Adrenal gland (tissue), 12 donors: ENCODE measurements around the gene PIK3CB. TPM values are rescaled to one million over a fixed set of nuclear protein-coding genes. Genes with fewer than 3 reads are reported as not detected.
"Not testable (repeated sequence)": the region's sequence is repeated elsewhere in the genome, so short reads cannot be mapped to it uniquely, and the experiment has no call there.

Experiments
- DNase-seq, 7 donors: peaks; one replicate each; pipeline ENCODE4 v3.0.0-alpha.2; 2019 to 2020
- H3K27ac ChIP-seq, 5 donors: fragments of 200-600 bp; sonication (generic) in 4 of 5; 1 replicate in 3 of 5; 2 replicates in 2 of 5; pipeline versions ENCODE4 v1.5.1 to v1.8.0; 2016 to 2020; ENCODE audit warnings: mild to moderate bottlenecking in 1 of 5
- H3K27me3 ChIP-seq: fragments of 200-600 bp; 2 replicates; pipeline ENCODE4 v1.8.0; 2021
- H3K36me3 ChIP-seq, 2 donors: fragments of 200-600 bp; replicated peaks in 1 of 2; 1 replicate in 1 of 2; 2 replicates in 1 of 2; pipeline versions ENCODE4 v1.5.1 to v1.8.0; 2018 to 2022
- H3K4me1 ChIP-seq, 2 donors: fragments of 200-600 bp; replicated peaks in 1 of 2; 1 replicate in 1 of 2; 2 replicates in 1 of 2; pipeline versions ENCODE4 v1.5.1 to v1.8.0; 2018 to 2021
- H3K4me3 ChIP-seq, 4 donors: fragments of 200-600 bp; sonication (generic) in 3 of 4; one replicate each; pipeline ENCODE4 v1.5.1; 2016 to 2018
- H3K9me3 ChIP-seq, 3 donors: fragments of 200-600 bp; sonication (generic) in 1 of 3; replicated peaks in 1 of 3; 1 replicate in 2 of 3; 2 replicates in 1 of 3; pipeline versions ENCODE4 v1.5.1 to v1.8.0; 2016 to 2021
- POLR2A ChIP-seq, 2 donors: fragments of 450-650 bp; IDR thresholded peaks; one replicate each; pipeline ENCODE4 v1.6.1; 2017; ENCODE audit warnings: antibody characterized with exemption in 2 of 2, mild to moderate bottlenecking in 2 of 2, moderate library complexity in 1 of 2
- WGBS, 4 donors: extraction: QIAGEN DNeasy Blood & Tissue Kit in 2 of 4; methylation state at CpG; one replicate each; pipeline versions ENCODE4 v1.1.5 to v1.1.7; 2013 to 2017; 5-methylcytosine and 5-hydroxymethylcytosine counted together
- intact Hi-C, 2 donors: fragments of 100-400 bp; cut with DNase I; formaldehyde crosslinking; loops; one replicate each; pipeline versions ENCODE4 v1.14.1 to v1.15.0; 2022 to 2023
- polyA plus RNA-seq, 3 donors: library from polyadenylated mRNA; stranded (reverse); fragments of 200-250 nt in 2 of 3; fragments of 350-450 nt in 1 of 3; fragmentation: Illumina TruSeq in 1 of 3; extraction: RNeasy Lipid Tissue Mini Kit (QIAGEN cat#74804) in 1 of 3; gene quantifications; one replicate each; pipeline ENCODE4 v1.2.3, GENCODE V29; 2013 to 2014
- total RNA-seq, 9 donors: library from RNA; depleted of rRNA in 4 of 9; stranded (reverse); fragments of >200 nt in 4 of 9; fragments of 120-200 nt in 1 of 9; fragmentation: NEBNext Ultra II Directional in 1 of 9; extraction: Animal tissue kit (Norgen Biotek cat#: 25700) in 1 of 9; gene quantifications; one replicate each; pipeline versions ENCODE4 v1.1.0 to v1.2.4, GENCODE V29; 2013 to 2023
- TF ChIP-seq, protein P1 (sequence below), 6 experiments: fragments of 450-650 bp in 4 of 6; fragments of 200-600 bp in 2 of 6; sonication (generic) in 1 of 6; IDR thresholded peaks; 1 replicate in 5 of 6; 2 replicates in 1 of 6; pipeline versions ENCODE4 v1.5.1 to v1.8.0; 2016 to 2021; ENCODE audit warnings: antibody characterized with exemption in 6 of 6, mild to moderate bottlenecking in 2 of 6, moderate library complexity in 1 of 6
- donor health status: healthy with polysubstance abuse.
- donor health status: Bipolar disorder and iron deficiency.
- donor health status: DM: yes; HTN: yes; CAD: no.
- donor health status: DM: no; HTN: no; CAD: no.
- donor health status: DM: no; HTN: no; CAD: no.
- donor health status: DM: yes; HTN: yes; CAD: no.

Gene PIK3CB
- total and polyA plus RNA-seq, 12 donors: 4.6 to 26.0 (median 15.5) TPM

DNA sequence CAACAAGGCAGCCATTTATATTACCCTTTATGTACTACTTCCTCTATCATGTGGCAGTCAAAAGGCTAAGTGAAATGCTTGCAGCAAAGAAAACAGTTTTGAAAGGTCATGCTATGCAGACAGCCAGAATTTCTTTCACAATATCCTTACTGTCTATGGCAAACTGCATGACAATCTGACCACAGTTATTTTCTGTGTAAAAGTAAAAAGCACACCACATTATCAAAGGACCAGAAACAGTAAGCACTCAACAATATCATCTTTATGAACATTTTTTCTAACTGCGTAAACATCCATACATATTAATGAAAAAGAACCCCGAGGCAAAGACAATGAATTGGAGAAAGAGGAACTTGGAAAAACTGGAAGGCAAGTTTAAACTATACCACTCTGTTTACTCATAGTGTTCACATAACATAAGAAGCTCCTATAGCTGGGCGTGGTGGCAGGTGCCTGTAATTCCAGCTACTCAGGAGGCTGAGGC lies 47.9 kb downstream of the PIK3CB start:
- peak overlapping the region in 1 of 5 donors; percentile 6 for H3K27ac ChIP-seq
- intact Hi-C loops: no loop called here
- no peak for TF ChIP-seq POLR2A (IDR thresholded peaks at IDR 0.05)
- TF ChIP-seq, protein P1, sequence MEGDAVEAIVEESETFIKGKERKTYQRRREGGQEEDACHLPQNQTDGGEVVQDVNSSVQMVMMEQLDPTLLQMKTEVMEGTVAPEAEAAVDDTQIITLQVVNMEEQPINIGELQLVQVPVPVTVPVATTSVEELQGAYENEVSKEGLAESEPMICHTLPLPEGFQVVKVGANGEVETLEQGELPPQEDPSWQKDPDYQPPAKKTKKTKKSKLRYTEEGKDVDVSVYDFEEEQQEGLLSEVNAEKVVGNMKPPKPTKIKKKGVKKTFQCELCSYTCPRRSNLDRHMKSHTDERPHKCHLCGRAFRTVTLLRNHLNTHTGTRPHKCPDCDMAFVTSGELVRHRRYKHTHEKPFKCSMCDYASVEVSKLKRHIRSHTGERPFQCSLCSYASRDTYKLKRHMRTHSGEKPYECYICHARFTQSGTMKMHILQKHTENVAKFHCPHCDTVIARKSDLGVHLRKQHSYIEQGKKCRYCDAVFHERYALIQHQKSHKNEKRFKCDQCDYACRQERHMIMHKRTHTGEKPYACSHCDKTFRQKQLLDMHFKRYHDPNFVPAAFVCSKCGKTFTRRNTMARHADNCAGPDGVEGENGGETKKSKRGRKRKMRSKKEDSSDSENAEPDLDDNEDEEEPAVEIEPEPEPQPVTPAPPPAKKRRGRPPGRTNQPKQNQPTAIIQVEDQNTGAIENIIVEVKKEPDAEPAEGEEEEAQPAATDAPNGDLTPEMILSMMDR (IDR thresholded peaks at IDR 0.05): no peak
- 74 to 90% (median 85%) methylated on average over 3 of the region's 3 CpGs for WGBS, 4 donors
- DNase-seq: no peak
- peaks cover 0 to 14% of the 10 kb centered on the region in 2 donors for H3K4me1 ChIP-seq
- no peaks in the 10 kb centered on the region for H3K36me3 ChIP-seq
- H3K9me3 ChIP-seq: no peaks in the 10 kb centered on the region
- H3K4me3 ChIP-seq: no peak overlapping the region
- no peaks in the 10 kb centered on the region for H3K27me3 ChIP-seq

DNA sequence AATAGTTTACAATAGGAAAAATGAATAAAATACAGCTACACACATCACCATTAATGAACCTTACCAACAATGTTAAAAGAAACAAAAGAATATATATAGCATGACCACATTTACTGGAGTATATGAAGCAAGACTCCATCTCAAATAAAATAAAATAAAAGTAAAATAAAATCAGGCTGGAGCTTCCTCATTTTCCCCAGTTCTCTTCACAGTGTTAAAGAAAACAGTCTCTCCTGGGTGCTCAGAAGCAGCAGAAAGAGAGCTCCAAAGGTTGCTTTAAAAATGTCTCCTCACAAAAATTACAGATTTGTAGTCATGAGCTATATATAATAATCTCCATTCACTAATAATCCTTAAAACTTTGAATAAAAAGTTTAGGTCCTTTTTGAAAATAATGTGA lies 48.8 kb downstream of the PIK3CB start:
- Histone ChIP-seq H3K9me3 (no peaks in the 10 kb centered on the region), H3K36me3 (no peaks in the 10 kb centered on the region), H3K4me1 (peaks cover 0 to 14% of the 10 kb centered on the region in 2 donors), H3K27me3 (no peaks in the 10 kb centered on the region), H3K4me3 (no peak overlapping the region), H3K27ac (no peak overlapping the region)
- no peak for DNase-seq
- TF ChIP-seq POLR2A (IDR thresholded peaks at IDR 0.05): no peak
- TF ChIP-seq, protein P1 (IDR thresholded peaks at IDR 0.05): no peak
- intact Hi-C loops: no loop called here

DNA sequence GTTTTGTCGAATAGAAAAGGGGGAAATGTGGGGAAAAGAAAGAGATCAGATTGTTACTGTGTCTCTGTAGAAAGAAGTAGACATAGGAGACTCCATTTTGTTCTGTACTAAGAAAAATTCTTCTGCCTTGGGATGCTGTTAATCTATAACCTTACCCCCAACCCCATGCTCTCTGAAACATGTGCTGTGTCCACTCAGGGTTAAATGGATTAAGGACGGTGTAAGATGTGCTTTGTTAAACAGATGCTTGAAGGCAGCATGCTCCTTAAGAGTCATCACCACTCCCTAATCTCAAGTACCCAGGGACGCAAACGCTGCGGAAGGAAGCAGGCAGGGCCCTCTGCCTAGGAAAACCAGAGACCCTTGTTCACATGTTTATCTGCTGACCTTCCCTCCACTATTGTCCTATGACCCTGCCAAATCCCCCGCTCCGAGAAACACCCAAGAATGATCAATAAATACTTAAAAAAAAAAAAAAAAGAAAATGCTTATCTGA lies 49.3 kb downstream of the PIK3CB start:
- DNase-seq, H3K27me3 ChIP-seq, H3K4me3 ChIP-seq, H3K36me3 ChIP-seq, H3K27ac ChIP-seq, H3K9me3 ChIP-seq, intact Hi-C loops: not testable (repeated sequence)
- 82 to 91% (median 84%) methylated on average over 7 of the region's 7 CpGs for WGBS, 4 donors
- peaks cover 0 to 14% of the 10 kb centered on the region in 2 donors for H3K4me1 ChIP-seq

DNA sequence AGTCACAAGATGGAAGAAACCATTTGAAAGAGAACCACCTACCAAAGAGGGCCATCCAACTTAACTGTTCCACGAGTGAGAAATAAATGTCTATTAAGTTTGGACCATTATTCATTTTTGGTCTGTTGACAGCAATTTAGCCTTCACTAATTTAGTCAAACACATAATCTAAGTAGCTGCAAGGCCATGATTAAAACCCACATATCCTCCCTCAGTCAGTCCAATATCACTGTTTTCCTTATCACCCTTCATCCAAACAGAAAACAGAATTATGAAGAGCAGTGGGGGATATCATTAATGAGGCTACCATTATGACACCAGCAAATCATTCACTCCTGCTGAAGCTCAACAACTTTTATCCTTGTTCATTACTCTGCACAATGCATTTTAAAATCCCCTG lies 52.0 kb downstream of the PIK3CB start:
- Histone ChIP-seq H3K4me3 (no peak overlapping the region), H3K27ac (no peak overlapping the region), H3K27me3 (no peaks in the 10 kb centered on the region), H3K36me3 (no peaks in the 10 kb centered on the region), H3K9me3 (no peaks in the 10 kb centered on the region), H3K4me1 (peaks cover 0 to 14% of the 10 kb centered on the region in 2 donors)
- 56 to 84% (median 76%) methylated on average over 1 of the region's 1 CpG for WGBS, 4 donors
- DNase-seq: no peak
- TF ChIP-seq, protein P1 (IDR thresholded peaks at IDR 0.05): no peak
- TF ChIP-seq POLR2A (IDR thresholded peaks at IDR 0.05): no peak
- intact Hi-C loops: no loop called here

DNA sequence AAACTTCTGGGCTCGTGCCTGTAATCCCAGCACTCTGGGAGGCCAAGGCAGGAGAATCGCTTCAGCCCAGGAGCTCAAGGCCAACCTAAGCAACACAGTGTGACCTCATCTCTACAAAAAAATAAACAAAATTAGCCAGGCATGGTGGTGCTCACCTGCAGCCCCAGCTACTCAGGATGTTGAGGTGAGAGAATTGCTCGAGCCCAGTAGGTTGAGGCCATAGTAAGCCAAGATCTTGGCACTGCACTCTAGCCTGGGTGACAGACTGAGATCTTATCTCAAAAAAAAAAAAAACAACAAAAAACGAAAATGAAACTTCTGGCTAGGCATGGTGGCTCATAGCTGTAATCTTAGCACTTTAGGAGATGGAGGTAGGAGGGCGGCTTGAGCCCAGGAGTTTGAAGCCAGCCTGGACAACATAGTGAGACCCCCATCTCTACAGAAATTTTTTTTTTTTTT lies 53.7 kb downstream of the PIK3CB start:
- 37 to 49% (median 41%) methylated on average over 5 of the region's 5 CpGs for WGBS, 4 donors

More for the DNA sequence above, 53.7 kb downstream of the PIK3CB start:
- intact Hi-C loops: no loop called here
- no peaks in the 10 kb centered on the region for H3K9me3 ChIP-seq
- peak in 5 of 7 donors; percentile 38 to 68 (median 50) for DNase-seq
- no peaks in the 10 kb centered on the region for H3K36me3 ChIP-seq
- H3K27me3 ChIP-seq: no peaks in the 10 kb centered on the region
- H3K27ac ChIP-seq: no peak overlapping the region
- H3K4me3 ChIP-seq: no peak overlapping the region
- peaks cover 0 to 1% of the 10 kb centered on the region in 2 donors for H3K4me1 ChIP-seq
- no peak for TF ChIP-seq POLR2A (IDR thresholded peaks at IDR 0.05)
- TF ChIP-seq, protein P1 (IDR thresholded peaks at IDR 0.05): no peak
